SK-N-MC (cell line): Measurements from ENCODE around the gene USP17L18.
"Not testable (repeated sequence)": the region's sequence is repeated elsewhere in the genome, so short reads cannot be mapped to it uniquely, and the experiment has no call there.

Source experiments
- EZH2 ChIP-seq: fragments of 200-600 bp; sonication (generic); IDR thresholded peaks from one replicate; pipeline ENCODE4 v1.6.1; 2017; ENCODE audit warnings: antibody characterized with exemption
- POLR2AphosphoS5 ChIP-seq: IDR thresholded peaks from 2 replicates; pipeline ENCODE4 v1.6.1; 2012; ENCODE audit warnings: mild to moderate bottlenecking, low read depth, low read length, borderline replicate concordance

GRCh38 chr4:9234085-9234484, 14.3 kb upstream of the USP17L18 start, which contains the start of gene USP17L15:
- not testable (repeated sequence) for TF ChIP-seq POLR2AphosphoS5, EZH2
